Stimulated activated CD4-positive, alpha-beta T cell treated with anti-CD3 and anti-CD28 coated beads, Interleukin-4, amount 100 ng/mL, for 24 hours (primary cell): ENCODE data around the gene RALA.
"Not testable (repeated sequence)": the region's sequence is repeated elsewhere in the genome, so short reads cannot be mapped to it uniquely, and the experiment has no call there.

ENCODE experiments used
- DNase-seq: peaks from one replicate; pipeline ENCODE4 v3.0.0-alpha.2; 2020

The RALA gene

DNA sequence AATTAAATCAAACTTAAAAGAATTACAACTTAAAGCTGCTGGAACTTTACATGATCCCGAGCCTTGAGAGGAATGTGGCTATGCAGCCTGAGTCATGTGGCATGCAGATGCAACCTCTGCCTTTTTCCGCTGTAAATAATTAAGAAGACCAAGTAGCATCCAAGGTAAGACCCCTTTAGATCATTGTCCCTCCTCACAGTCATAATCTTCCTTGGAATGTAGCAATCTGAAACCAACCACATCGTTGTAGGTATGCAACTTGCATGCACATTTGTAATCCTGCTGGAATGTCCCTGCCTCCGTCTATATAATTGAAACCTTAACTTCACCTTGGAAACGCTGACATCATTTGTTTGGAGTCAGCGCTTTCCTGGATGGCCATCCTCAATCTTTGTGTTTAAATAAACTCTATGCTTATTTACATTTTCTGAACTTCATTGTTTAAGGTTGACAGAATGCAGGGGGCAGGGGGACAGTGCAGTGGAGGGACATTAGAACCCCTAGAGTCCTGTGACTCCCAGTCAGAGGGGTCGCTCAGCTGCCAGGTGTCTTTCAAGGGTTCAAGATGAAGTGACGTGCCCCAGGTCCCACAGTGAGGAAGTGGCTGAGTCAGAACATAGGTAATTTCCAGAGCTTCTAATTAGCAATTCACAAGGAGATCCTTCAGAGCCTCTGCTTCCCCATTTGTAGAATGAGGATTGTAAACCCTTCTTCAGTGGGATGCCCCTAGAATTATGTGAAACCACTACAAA lies 110.7 kb downstream of the RALA start:
- no peak for DNase-seq

DNA sequence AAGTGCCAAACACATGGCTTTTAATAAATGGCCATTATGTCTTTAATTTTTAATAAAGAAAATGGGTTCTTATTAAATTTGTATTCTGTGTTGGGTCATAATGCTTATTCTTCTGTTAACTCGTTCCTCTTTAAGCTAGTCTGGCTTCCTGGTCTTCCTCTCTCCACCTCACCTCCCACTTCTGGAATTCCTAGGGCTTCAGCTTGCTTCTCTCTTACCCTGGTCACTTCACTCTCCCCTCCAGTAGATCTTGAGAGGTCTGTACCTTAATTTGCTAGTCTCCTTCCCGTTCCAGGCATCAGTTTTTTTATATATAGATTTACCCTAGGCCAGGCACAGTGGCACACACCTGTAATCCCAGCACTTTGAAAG lies 111.2 kb downstream of the RALA start:
- no peak for DNase-seq

DNA sequence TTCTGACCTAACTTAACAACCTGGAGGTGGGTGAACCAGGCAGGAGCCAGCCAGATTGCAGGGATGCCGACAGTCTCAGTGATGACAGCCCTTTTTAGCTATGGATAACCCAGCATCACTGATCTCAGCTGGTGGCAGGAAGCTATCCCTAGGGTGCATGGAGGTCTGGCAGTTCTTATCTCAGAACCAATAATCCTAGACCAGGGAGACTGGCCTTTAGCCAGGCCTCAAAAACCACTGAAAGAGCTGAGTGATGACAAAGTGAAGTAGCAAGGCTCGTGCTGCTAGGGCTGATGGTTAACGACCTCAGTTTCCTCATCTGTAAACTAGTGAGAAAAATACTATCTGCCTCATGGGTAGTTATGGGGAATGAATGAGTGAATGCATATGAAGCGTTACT lies 112.5 kb downstream of the RALA start:
- DNase-seq, result no peak

DNA sequence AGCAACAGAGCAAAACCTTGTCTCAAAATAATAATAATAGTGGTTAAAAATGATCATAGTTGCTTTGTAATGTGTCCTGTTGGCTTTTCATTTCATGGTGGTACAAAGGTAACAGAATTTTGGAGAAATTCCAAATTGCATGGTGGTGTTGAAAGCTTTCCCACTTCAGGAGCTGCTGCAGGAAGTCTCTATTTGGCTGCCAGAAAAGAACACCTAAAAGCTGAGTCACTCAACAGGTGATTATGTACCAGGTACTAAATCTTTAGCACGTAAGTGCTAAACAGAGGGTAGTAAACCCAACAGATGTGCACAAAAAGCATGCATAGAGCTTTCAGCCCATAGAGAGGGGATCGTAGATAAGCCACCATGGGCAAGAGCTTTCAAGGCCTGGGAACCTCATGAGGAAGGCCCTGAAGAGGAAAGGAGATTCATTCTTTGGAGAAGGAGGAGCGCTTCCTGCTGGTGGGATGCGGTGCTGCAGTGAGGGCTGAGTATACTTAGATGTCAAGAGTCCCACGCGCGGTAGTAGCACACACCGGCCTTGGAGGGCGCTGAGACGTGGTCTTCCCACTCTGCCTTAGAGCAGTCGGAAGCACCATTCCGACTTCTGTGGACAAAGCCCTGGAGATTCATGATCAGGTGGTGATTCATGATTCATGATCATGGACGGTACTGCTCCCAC lies 118.7 kb downstream of the RALA start:
- DNase-seq, result peak; percentile 40

DNA sequence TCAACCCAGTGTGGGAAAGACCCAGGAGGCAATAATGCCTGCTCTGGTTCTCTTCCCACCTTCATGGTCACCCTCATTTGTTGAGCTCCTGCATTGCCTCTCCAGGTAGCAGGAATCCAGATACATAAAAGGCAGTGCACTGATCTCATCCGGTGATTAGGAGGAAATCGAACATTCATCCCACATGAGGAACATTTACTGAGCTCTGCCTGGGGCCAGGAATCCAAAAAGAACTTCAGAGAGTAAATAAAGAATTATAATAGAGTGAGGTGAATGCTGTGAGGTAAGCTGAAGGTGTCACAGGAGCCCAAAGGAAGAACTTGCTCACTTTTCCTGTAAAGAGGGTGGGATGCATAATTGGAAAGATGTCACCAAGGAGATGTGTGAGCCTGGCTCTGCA lies 121.2 kb downstream of the RALA start:
- no peak for DNase-seq

DNA sequence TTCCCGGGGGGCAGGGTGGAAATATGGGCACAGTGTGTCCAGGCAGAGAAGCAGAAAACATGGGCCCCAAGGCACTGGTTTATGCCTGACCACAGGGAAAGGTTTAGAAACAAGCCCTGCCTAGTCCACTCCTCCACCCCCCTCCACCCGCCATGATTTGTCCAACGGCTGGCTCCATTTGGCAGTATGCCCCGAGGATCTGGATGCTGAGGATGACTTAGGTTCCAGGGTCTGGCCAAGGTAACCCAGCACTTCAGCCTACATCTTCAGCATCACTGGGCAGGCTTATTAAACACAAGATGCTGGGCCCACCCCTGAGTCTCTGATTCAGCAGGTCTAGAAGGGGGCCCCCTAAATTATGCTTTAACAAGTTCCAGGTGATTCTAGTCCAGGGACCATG lies 121.9 kb downstream of the RALA start:
- no peak for DNase-seq

DNA sequence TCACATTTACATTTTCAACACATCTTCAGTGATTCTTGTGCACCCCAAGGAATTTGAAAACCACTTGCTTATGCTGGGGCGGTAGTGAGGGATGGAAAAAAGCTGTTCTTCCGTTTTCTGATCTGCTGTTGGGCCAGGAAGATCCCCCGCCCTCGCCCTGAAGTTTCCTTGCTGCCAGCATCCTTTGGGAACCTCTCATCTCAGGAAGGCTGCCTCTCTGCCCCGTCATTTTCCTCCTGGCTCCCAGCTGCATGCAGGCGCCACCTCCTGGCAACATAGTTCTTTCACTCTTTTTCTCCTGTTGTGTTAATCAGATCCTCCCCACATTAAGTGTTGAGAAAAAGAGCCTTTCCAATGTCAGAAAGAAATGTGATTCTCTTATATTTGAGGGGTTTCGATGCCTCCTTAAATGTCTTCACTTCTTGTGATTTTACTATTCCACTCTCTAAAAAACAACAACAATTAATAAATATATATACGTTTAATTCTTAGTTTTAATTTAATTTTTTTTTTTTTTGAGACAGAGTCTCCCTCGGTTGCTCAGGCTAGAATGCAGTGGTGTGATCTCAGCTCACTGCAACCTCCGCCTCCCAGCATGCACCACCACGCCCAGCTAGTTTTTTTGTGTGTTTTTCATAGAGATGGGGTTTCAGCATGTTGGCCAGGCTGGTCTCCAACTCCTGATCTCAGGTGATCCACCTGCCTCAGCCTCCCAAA lies 122.9 kb downstream of the RALA start:
- peak; percentile 67 for DNase-seq

DNA sequence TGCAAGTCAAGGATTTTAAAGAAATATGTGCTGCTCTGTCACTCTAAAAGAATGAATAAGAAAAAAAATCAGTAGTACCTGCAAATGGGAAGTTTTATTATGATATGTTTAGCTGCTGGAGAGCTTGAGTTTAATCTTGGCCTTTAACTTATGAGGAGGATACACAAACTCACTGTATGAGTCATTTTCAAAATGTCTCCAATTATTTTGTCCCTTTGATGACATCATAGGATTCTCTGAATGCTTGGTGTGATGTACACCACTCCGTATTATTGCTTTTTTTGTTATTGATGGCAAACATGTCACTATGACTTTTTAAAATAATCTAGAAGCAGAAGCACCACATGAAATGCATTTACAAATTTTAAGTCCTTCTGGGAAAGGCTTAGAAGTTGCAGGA lies 125.8 kb downstream of the RALA start:
- no peak for DNase-seq

DNA sequence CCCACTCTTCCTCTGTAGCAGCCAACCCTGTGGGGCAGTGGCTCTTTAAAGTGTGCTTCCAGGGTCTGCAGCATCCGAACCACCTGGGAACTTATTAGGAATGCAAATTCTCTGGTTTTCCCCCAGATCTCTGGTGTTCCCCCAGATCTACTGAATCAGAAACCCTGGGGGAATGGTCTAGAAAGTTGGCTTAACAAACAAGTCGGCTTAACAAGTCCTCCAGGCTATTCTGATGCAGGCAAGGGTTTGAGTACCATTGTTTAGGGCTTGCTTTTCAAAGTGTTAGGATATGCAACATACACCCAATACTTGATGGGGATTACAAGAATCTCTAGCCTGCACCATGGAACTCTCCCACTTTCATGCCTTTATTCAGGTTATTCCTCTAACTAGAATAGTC lies 126.3 kb downstream of the RALA start:
- DNase-seq, result no peak

DNA sequence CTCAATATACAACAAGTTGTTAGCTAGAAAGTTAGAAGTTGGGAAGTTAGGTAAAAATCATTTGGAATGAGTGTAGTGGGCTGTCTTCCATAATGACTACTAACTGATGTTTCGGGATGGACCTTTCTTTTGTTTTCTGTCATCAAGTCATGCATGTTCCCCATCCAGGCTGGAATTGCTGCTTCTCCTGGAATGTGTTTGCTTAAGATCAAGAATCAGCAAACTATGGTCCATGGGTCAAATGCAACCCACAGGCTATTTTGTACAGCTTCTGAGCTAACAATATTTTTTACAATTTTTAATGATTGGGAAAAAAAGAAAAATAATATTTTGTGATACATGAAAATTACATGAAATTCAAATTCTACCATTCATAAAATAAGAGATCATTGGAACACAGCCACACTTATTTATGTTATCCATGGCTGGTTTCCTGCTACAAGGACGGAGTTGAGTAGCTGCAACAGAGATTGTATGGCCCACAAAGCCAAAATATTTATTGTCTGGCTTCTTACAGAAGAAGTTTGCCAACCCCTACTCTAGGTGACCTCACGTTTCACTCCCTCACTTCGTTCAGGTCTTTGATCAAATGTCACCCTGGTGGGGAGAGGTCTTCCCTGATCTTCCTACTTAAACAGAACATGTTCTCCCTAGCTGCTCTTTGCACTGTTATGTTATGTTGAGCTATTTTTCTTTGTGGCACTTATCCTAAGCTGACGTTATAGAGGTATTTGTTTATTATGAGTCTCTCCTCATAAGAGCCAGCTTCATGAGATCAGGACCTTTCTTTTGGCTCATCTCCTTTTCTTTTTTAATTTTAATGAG lies 127.1 kb downstream of the RALA start:
- DNase-seq, result no peak

DNA sequence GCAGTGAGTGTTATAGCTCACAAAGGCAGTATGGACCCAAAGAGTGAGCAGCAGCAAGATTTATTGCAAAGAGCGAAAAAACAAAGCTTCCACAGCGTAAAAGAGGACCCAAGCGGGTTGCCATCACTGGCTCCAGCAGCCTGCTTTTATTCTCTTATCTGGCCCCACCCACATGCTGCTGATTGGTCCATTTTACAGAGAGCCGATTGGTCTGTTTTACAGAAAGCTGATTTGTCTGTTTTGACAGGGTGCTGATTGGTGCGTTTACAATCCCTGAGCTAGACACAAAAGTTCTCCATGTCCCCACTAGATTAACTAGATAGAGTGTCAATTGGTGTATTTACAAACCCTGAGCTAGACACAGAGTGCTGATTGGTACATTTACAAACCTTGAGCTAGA lies 129.9 kb downstream of the RALA start:
- not testable (repeated sequence) for DNase-seq

DNA sequence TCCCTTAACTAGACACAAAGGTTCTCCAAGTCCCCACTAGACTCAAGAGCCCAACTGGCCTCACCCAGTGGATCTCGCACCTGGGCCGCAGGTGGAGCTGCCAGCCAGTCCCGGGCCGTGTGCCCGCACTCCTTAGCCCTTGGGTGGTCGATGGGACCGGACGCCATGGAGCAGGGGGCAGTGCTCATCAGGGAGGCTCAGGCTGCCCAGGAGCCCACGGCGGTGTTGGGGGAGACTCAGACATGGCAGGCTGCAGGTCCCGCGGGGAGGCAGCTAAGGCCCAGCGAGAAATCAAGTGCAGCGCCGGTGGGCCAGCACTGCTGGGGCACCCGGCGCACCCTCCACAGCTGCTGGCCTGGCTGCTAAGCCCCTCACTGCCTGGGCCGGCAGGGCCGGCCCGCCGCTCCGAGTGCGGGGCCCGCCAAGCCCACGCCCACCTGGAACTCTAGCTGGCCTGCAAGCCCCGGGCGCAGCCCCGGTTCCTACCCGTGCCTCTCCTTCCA lies 130.5 kb downstream of the RALA start:
- no peak for DNase-seq

DNA sequence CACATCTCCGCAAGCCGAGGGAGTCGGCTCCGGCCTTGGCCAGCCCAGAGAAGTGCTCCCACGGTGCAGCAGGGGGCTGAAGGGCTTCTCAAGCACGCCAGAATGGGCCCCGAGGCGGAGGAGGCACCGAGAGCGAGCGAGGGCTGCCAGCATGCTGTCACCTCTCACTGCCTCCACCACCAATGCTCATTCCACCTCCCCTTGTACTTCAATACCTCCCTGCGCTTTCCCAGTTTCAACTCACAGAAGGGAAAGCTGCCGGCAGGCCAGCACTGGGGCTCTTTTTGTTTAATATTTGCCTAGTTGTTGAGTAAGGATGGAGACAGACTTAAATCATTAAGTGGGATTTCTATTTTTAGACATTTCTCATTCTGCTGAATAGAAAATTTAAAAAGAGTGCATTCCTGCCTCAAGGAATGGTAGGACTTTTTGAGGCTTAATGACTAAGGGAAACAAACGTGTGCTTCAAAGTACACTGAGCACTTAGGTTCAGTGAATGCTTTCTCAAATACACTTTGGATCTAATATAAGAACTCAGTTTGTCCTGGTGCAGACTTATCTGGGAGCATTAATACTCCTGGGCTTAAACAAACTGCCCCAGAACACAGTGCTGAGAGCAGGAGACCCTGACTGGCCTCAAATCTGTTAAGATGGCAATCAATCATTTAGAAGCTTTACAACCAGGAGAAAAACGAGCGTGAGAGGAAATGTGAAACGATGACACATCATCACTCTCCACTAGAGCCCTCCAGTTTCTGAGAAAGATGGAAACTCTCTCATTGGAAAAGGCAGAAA lies 131.2 kb downstream of the RALA start:
- no peak for DNase-seq

DNA sequence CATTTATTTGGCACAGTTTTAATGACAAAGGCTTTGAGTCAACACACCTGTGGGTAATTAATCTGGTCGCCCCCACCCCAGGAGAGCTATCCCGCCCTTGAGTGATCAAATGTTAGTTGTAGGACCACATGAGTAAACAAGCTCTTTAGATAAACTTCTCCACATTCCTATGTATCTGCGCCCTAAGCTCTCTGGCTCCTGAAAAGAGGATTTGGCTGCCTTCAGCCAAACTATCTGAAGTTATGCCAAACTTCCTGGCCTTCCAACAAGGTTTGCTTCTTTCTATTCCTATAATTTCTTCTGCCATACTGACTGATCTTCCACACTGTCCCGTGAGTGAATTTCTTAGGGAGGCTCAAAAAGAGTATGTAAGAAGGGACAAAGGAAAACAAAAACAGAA lies 134.2 kb downstream of the RALA start:
- no peak for DNase-seq
